H1 (cell line): Measurements from ENCODE around the gene UGT2B15.

Source experiments
- EZH2 ChIP-seq: fragments of 200-600 bp; sonication (generic); IDR thresholded peaks from 2 replicates; pipeline ENCODE4 v1.7.1; 2012; ENCODE audit warnings: low read depth, mild to moderate bottlenecking, moderate library complexity, low read length, inconsistent platforms; ENCODE audit not compliant: severe bottlenecking
- TF ChIP-seq, protein P1 (sequence below), 3 experiments: IDR thresholded peaks; 1 replicate in 2 of 3; 2 replicates in 1 of 3; pipeline versions ENCODE4 v1.5.1 to v1.6.1; 2011; ENCODE audit warnings: low read length in 3 of 3, mild to moderate bottlenecking in 3 of 3, inconsistent platforms in 2 of 3, low read depth in 1 of 3, moderate library complexity in 1 of 3; ENCODE audit not compliant: insufficient read depth in 1 of 3; ENCODE audit errors: control extremely low read depth in 1 of 3

DNA sequence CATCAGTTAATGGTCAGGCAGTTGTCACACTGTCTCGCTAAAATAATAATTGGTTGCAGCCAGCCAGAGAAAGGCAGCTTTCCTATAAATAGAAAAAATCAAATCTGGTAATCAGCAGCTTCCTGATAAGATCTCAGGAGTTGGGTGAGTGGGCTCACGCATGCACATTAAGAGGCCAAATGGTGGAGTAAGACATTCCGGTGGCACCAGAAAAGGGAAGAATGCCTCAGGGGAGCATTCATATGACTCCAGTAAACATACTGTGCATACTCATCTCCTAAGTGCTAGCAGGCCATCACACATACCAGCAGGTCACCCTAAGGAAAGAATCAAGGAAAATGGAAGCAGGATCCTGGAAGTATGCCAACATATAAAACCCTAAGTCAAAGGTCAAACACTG is 40.1 kb downstream of the UGT2B15 start:
- TF ChIP-seq EZH2 = no peak
- TF ChIP-seq, protein P1, sequence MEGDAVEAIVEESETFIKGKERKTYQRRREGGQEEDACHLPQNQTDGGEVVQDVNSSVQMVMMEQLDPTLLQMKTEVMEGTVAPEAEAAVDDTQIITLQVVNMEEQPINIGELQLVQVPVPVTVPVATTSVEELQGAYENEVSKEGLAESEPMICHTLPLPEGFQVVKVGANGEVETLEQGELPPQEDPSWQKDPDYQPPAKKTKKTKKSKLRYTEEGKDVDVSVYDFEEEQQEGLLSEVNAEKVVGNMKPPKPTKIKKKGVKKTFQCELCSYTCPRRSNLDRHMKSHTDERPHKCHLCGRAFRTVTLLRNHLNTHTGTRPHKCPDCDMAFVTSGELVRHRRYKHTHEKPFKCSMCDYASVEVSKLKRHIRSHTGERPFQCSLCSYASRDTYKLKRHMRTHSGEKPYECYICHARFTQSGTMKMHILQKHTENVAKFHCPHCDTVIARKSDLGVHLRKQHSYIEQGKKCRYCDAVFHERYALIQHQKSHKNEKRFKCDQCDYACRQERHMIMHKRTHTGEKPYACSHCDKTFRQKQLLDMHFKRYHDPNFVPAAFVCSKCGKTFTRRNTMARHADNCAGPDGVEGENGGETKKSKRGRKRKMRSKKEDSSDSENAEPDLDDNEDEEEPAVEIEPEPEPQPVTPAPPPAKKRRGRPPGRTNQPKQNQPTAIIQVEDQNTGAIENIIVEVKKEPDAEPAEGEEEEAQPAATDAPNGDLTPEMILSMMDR (IDR thresholded peaks at IDR 0.05; ENCODE audit: control extremely low read depth in 1 of 3, insufficient read depth in 1 of 3, low read depth in 1 of 3, low read length in 3 of 3) = no peak
